GM13976 (cell line): ENCODE results near the gene CCNE1.

Source experiments
- DNase-seq: peaks from one replicate; pipeline ENCODE4 v3.0.0; 2012; ENCODE audit warnings: low spot score
- in situ Hi-C: fragments of 300-500 bp; cut with MboI; formaldehyde crosslinking; loops from one replicate; pipeline ENCODE4 v1.12.0; 2022; ENCODE audit warnings: low sequenced_read_pairs, mixed read lengths, inconsistent platforms; ENCODE audit not compliant: unreplicated experiment
- TF ChIP-seq, protein P1 (sequence below): IDR thresholded peaks from 2 replicates; pipeline ENCODE4 v1.5.1; 2012; ENCODE audit warnings: borderline replicate concordance, mild to moderate bottlenecking; ENCODE audit not compliant: insufficient read depth; ENCODE audit errors: extremely low read depth, missing control alignments, control extremely low read depth

Gene CCNE1

DNA sequence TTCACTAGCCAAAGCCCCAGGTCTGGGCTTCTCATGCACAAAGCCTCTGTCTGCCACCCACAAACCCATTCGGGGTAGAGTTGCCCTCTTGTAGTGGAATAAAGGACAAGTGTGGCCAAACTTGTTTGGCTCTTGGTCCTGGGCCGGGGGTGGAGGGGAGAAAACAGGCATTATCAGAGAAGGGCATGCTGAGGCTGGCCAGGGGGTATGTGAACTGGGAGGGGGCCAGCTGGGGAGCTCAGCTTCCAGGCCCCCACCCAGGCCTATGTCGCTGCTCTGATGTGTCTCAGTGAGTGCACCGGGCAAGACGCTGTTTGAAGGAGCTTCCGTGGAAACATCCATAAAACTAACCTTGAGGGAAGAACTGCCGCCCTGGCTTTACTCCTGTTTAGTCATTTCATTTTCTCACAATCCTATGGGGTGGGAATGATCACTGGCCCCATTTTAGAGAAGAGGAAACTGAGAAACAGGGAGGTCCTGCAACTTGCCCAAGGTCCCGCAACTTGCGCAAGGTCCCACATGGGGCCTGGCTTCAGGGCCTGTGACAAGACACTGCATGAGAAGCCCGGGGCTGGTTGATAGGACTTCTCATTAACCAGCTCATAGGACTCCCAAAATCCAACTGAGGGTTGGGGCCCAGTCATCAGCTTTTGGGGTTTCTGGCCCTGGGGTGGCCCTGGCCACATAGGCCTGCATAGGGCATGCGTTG, 30.8 kb downstream of the CCNE1 start:
- in situ Hi-C loops = no loop called here

DNA sequence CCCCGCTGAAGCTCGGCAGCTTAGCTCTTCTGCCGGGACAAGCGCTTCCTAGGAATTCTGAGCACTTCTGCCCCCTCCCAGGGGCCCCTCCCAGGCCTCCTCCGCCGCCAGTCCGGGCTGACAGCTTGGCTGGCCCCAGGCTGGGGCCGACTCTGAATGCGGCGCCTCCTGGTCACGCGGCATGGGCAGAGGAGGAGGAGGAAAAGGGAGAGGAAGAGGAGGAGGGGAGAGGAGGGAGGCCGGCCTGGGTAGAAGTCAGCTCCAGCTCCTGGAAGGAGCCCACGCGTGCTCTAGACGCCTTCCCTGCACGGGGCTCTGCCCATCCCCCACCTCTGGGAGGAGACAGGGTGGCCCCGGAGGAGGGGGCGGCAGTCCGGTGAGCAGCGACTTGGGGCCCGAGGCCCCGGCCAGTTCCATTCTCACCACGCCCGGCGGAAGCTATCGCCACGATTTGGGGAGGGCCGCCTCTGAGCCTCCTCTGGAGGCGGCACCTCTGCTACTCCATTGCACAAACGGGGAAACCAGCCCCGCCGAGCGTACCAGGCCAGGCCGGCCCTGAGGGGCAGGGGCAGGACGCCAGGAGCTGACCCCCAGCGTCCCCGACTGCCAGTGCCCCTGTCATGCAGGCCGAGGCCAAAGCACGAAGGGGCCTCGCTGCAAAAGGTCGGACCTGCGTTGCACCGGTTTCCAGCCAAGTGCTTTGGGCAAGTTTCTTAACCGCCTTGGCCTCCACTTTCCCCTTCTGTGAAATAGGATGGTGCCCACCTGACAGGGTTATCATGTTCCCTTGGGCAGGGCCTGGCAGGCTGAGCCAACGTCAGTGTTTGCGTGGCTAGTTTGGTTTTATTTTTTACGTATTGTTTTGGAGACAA, 31.6 kb downstream of the CCNE1 start:
- DNase-seq = peak; percentile 47
- TF ChIP-seq, protein P1, sequence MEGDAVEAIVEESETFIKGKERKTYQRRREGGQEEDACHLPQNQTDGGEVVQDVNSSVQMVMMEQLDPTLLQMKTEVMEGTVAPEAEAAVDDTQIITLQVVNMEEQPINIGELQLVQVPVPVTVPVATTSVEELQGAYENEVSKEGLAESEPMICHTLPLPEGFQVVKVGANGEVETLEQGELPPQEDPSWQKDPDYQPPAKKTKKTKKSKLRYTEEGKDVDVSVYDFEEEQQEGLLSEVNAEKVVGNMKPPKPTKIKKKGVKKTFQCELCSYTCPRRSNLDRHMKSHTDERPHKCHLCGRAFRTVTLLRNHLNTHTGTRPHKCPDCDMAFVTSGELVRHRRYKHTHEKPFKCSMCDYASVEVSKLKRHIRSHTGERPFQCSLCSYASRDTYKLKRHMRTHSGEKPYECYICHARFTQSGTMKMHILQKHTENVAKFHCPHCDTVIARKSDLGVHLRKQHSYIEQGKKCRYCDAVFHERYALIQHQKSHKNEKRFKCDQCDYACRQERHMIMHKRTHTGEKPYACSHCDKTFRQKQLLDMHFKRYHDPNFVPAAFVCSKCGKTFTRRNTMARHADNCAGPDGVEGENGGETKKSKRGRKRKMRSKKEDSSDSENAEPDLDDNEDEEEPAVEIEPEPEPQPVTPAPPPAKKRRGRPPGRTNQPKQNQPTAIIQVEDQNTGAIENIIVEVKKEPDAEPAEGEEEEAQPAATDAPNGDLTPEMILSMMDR = no peak
- in situ Hi-C loops = no loop called here

More for the DNA sequence above, 30.8 kb downstream of the CCNE1 start:
- no peak for DNase-seq
- TF ChIP-seq, protein P1 = no peak

DNA sequence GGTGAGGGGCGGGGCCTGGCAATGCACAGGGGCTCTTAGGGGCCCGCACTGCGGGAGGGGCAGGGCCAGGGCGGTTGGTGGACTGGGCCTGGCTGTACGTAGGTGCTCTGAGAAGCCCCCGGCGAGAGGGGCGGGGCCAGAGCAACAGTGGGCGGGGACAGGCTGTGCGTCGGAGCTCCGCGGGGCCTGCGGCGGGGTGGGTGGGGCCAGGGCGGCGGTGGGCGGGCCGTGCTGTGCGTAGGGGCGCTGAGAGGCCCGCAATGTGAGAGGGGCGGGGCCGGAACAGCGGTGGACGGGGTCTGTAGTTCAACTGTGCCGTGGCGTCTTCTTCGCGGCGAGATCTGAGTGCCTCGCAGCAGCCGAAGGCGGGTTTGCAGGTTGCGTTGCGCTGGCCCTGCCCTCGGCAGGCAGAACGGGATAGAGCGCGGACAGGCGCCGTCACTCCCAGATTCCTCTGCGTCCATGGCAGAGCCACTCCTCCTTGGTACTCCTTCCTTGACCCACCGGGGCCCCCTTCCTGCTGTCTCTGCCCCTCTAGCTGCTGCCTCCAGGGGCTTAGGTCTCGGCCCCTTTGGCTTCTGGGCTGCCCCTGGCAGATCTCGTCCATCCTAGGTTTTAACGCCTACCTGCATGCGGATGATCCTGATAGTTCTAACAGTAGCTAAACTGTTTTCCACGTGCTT, 33.2 kb downstream of the CCNE1 start:
- DNase-seq = peak; percentile 96
- in situ Hi-C loops = no loop called here
- TF ChIP-seq, protein P1 = peak; percentile 0

DNA sequence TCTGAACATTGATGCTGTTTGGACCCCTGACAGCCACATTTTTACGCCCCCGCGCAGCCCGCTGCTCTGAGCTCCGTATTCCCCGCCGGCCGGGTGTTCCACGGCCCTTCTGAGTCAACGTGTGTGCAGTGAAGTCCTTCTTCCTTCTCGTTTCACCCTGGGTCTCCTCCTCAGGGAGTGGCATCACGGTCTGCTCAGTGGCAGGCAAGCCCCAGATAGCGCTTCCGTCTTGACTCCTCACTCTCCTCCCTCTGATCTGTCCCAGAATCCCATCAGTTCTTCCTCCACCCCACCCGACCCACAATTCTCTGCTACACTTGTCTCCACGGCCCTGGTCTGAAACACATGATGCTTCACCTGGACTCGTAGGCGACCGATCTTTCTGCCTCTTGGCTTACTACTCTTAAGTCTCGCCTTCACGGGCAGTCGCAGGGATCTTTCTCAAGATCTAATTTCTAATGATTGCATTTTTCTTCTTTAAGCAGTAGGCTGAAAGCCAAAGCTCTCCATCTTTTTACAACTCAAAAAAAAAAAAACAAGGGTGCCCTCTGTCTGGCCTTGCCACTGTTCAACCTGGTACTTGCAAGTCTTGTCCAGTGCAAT, 33.9 kb downstream of the CCNE1 start:
- in situ Hi-C loops = no loop called here
- TF ChIP-seq, protein P1 = no peak
- DNase-seq = no peak

DNA sequence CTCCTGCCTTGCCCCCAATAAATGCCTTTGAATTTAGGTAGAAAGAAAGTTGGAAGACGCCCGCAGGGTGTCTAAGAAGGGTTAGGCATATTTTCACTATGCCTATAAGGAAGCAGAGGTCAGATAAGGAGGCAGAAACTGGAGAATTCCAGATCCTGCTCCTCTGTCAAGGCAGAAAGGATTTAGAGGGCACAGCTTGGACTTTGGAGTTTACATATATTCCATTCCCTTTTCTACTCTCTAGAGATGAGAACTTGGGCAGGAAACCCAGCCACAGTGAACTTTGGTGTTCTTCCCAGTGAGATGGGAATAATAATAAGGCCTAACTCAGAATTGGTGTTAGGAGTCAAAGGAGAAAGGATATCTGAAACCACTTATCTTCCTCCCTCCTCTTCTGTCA, 37.4 kb downstream of the CCNE1 start:
- in situ Hi-C loops = no loop called here
- no peak for DNase-seq
- TF ChIP-seq, protein P1 = no peak

DNA sequence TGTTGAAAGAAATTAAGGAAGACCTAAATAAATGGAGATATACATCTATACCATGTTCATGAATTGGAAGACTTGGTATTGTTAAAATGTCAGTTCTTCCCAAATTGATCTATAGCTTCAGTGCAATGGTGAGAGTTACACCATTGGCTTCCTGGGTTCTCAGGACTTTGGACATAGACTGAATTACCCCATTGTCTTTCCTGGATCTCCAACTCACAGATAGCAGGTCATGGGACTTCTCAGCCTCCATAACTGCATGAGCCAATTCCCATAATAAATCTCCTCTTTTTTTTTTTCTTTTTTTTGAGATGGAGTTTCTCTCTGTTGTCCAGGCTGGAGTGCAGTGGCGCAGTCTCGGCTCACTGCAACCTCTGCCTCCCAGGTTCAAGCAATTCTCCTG, 38.7 kb downstream of the CCNE1 start:
- TF ChIP-seq, protein P1 = no peak
- DNase-seq = no peak
- in situ Hi-C loops = loop anchor here (25.0 kb wide), 1 partner anchor 812 kb away; no protein-coding TSS in a partner anchor
